Lower leg skin (tissue), 4 donors: ENCODE results near the gene CBX4. TPM values are rescaled to one million over a fixed set of nuclear protein-coding genes. Genes with fewer than 3 reads are reported as not detected.
A peak's percentile ranks its signal among the peaks of the same experiment; 100 is the strongest.

Experiments
- DNase-seq, 2 donors: peaks; one replicate each; pipeline ENCODE4 v3.0.0-alpha.2; 2019; ENCODE audit warnings: low spot score in 2 of 2
- H3K4me3 ChIP-seq: fragments of 200-600 bp; sonication (generic); 2 replicates; pipeline ENCODE4 v1.5.1; 2017; ENCODE audit warnings: mild to moderate bottlenecking, low read depth; ENCODE audit not compliant: poor library complexity, severe bottlenecking
- POLR2A ChIP-seq, 2 donors: fragments of 450-650 bp; IDR thresholded peaks; one replicate each; pipeline ENCODE4 v1.6.1; 2016 to 2017; ENCODE audit warnings: antibody characterized with exemption in 2 of 2, mild to moderate bottlenecking in 1 of 2, moderate library complexity in 1 of 2
- WGBS, 2 donors: methylation state at CpG; one replicate each; pipeline ENCODE4 v1.1.5; 2018; 5-methylcytosine and 5-hydroxymethylcytosine counted together
- intact Hi-C: fragments of 100-400 bp; cut with DNase I; formaldehyde crosslinking; loops from one replicate; pipeline ENCODE4 v1.15.0; 2023; ENCODE audit warnings: low total_unique reads
- total RNA-seq, 4 donors: library from RNA; depleted of rRNA; stranded (reverse); fragments of >200 nt; gene quantifications; one replicate each; pipeline ENCODE4 v1.1.0, GENCODE V29; 2016
- TF ChIP-seq, protein P1 (sequence below), 3 donors: fragments of 450-650 bp; IDR thresholded peaks; one replicate each; pipeline ENCODE4 v1.5.1; 2016; ENCODE audit warnings: antibody characterized with exemption in 3 of 3, mild to moderate bottlenecking in 3 of 3, moderate library complexity in 2 of 3

The CBX4 gene
- total RNA-seq, 4 donors from 2014 or later, result 30.2 to 35.6 (median 32.2) TPM

DNA sequence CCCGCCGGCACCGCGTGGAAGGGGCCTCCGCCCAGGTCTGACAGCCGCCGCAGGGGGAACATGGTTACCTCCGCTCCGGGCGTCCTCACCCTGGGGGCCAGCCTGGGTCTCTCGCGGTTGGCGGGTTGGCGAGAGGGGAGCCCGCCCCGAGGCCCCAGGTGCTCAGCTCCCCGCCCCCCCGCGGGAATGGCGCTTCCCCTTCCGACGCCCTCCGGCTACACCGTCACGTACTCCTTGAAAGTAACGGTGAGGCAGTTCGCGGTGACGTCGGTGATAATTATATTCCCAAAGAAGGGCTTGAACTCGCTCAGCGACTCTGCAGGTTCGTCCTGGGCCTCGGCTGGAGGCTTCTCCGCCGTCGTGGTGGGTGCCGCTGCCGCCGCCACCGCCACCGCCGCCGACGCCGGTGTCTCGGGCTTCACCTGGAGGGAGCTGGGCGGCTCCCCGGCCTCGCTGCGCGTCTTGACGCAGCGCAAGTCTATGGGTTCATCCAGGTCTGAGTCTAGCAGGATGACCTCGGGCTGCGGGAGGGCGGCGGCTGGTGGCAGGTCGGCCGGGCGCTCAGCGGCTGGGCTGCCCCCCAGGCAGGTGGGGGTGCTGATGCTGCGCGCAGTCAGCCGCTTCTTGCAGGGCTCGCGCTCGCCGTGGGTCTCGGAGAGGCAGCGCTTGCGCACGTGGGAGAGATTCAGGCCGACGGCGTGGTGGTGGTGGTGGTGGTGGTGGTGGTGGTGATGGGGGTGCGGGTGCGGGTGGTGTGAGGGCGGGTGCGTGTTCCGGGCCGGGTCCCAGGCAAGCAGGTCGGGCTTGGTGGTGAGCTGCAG is 5.3 kb downstream of the CBX4 start:
- WGBS, 2 donors, result 89 to 91% methylated on average over 39 to 75 of the region's 83 CpGs
- intact Hi-C loops, result no loop called here
- no peak for DNase-seq
- H3K4me3 ChIP-seq, result no peak overlapping the region
- TF ChIP-seq POLR2A (IDR thresholded peaks at IDR 0.05), result no peak
- TF ChIP-seq, protein P1, sequence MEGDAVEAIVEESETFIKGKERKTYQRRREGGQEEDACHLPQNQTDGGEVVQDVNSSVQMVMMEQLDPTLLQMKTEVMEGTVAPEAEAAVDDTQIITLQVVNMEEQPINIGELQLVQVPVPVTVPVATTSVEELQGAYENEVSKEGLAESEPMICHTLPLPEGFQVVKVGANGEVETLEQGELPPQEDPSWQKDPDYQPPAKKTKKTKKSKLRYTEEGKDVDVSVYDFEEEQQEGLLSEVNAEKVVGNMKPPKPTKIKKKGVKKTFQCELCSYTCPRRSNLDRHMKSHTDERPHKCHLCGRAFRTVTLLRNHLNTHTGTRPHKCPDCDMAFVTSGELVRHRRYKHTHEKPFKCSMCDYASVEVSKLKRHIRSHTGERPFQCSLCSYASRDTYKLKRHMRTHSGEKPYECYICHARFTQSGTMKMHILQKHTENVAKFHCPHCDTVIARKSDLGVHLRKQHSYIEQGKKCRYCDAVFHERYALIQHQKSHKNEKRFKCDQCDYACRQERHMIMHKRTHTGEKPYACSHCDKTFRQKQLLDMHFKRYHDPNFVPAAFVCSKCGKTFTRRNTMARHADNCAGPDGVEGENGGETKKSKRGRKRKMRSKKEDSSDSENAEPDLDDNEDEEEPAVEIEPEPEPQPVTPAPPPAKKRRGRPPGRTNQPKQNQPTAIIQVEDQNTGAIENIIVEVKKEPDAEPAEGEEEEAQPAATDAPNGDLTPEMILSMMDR (IDR thresholded peaks at IDR 0.05), result no peak

DNA sequence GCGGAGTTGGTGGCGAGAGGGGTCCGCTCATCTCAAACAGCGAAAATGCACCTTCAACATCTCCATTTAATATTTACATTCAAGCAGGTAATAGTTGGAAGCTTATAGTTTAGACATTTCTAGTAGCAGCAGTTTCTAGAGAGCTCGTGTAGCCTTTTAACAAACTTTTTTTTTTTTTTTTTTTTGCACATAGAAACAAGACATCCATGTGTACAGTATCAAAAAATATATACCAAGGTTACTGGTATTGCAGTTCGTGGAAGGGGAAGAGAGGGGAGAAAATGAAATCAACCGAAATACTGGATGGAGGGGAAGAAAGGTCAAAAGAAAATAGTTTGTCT is 6.2 kb downstream of the CBX4 start:
- no peak overlapping the region for H3K4me3 ChIP-seq
- intact Hi-C loops, result no loop called here
- TF ChIP-seq POLR2A (IDR thresholded peaks at IDR 0.05), result no peak
- TF ChIP-seq, protein P1 (IDR thresholded peaks at IDR 0.05), result no peak
- WGBS, 2 donors, result 82 to 88% methylated on average over 7 of the region's 7 CpGs
- no peak for DNase-seq

DNA sequence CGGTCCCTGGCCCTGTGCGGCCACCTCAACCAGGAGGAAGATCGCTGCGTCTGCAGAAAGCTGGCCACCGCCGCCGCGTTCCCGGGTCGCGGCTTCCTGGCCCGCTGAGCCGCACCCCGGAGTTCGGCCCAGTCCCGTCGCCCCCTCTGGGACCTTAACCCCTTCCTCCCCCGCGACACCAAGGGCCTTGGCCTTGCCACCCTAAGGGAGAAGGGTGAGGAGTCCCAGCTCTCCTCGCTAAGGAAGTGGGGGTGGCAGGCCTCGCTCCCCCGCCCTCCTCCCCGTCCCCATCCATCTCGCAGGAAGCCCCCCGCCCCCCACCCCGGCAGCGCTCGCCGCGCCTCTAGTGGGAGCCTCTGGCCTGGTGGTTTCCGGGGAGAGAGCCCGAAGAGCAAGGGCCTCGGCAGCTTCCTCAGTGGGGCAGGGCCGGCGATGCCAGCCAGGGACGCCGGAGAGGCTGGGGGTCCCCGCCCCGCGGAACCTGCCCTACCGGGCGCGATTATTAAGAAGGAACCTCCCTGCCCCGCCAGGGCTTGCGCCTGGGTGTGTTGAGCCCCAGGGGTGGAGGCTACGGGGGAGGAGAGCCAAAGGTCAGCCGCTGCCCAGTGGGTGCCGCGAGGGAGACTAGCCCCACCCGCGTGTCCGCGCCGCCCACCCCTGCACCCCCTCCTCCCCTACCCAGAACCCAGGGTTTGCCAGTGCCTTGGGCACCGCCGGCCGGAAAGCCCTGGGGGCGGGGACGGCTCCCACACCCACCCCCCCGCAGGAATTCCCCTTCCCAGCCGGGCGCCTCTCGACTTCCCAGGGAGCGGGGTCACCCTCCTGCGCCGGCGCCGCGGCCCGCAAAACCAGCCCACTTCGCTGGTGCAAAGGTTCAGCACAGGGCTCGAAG is 6.8 kb downstream of the CBX4 start:
- TF ChIP-seq POLR2A (IDR thresholded peaks at IDR 0.05), result no peak
- TF ChIP-seq, protein P1 (IDR thresholded peaks at IDR 0.05), result no peak
- 36 to 50% methylated on average over 24 to 48 of the region's 72 CpGs for WGBS, 2 donors
- no peak for DNase-seq
- H3K4me3 ChIP-seq, result no peak overlapping the region
- intact Hi-C loops, result no loop called here

DNA sequence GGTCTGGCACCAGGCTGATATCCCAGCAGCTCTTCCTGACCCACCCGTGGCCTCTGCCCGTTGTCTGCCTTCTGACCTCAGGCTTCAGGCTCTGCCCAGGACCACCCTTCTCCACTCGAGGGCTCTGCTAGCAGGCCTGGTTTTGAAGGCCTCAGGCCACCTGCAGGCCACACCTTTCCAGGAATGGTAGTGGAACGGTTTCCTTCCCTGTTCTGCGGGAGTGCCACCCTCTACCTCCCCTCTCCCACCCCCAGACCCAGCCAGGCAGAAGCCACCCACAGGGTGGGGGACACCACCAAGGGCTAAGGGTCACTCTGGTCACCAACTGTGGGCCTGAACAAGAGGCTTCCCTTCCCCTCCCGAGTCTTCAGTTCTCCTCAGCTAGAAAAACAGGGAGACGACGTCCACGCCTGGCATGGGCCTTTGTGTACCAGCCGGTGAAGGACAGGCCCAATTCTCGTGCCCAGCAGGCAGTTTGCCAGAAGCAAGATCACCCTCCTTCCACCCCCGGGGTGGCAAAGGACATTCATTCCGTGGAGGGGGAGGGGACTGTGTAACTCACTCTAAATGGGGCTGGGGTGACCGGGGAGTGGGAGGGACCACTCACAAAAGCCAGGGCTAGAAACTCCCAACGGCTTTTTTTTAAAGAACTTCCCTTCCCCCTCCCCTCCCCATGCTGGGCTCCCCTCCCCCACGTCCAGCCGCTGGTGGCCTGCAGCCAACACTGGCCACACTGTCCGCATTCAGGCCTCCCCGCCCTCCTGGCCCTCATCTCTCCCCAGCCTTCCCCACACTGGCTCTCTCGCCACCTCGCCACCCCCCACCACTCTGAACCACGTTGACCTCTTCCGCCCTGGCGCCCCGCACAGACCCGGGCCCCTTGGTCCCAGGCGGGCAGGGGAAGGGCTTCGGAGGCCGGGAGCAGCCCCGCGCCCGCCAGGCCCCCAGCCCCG is 7.7 kb downstream of the CBX4 start:
- WGBS, 2 donors, result 50 to 53% methylated on average over 23 to 31 of the region's 33 CpGs
- intact Hi-C loops, result no loop called here
- no peak overlapping the region for H3K4me3 ChIP-seq
- DNase-seq, result peak; percentile 58 to 94
- TF ChIP-seq, protein P1 (IDR thresholded peaks at IDR 0.05), result peak in 1 of 3 donors; percentile 16
- TF ChIP-seq POLR2A (IDR thresholded peaks at IDR 0.05), result no peak

DNA sequence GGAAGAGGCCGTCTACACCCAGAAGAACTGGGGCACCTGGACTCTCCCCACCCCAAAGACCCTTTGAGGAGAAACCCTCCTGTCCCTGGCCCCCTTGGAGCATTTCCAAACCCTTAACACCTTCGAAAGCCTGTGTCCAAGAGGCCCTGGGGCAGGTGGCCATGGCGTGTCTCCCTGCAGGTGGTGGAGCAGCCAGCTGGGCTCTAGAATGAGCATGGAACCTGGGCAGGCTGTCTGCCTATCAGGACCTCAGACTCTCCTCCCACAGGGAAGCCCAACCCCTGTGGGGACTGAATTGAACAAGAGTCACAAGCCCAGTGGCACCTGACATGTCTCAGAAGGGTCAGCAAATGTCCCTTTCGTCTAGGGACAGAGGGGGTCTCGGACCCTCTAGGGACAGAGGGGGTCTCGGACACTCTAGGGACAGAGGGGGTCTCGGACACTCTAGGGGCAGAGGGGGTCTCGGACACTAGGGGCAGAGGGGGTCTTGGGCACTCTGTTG is 8.4 kb downstream of the CBX4 start:
- WGBS, 2 donors, result 87 to 90% methylated on average over 7 to 8 of the region's 8 CpGs
- no peak for DNase-seq
- no peak overlapping the region for H3K4me3 ChIP-seq
- intact Hi-C loops, result no loop called here
- TF ChIP-seq, protein P1 (IDR thresholded peaks at IDR 0.05), result no peak
- no peak for TF ChIP-seq POLR2A (IDR thresholded peaks at IDR 0.05)
